HepG2 (cell line): ENCODE results near the gene CAPN2. TPM values are rescaled to one million over a fixed set of nuclear protein-coding genes. Genes with fewer than 3 reads are reported as not detected.

Source experiments
- ATAC-seq: fragments of 200-7000 bp; cut with Tn5 transposase; 3 replicates; pipeline ENCODE4 v1.9.1; 2020; ENCODE audit warnings: mild to moderate bottlenecking, moderate library complexity
- BruUV-seq: library from RNA; stranded (reverse); fragments of 400-500 nt; replicated peaks from 2 replicates; lab custom pipeline; 2021; lab: Mats Ljungman, UMichigan
- CTCF ChIA-PET: fragments of 300-600 bp; formaldehyde crosslinking; extraction: SDS; loops from one replicate; lab custom pipeline; 2021; ENCODE audit warnings: low total read pairs, inconsistent platforms, low intra/inter-chr PET ratio; lab: Yijun Ruan, JAX
- POLR2A ChIA-PET: fragments of 350-600 bp; sonication (Branson Sonifier 250); formaldehyde crosslinking; loops from one replicate; lab custom pipeline; 2020; ENCODE audit warnings: antibody characterized with exemption, inconsistent platforms; lab: Yijun Ruan, JAX
- DNase-seq: peaks from one replicate; pipeline ENCODE4 v3.0.0-alpha.2; 2015; ENCODE audit warnings: low spot score
- FAIRE-seq: peaks from 3 replicates; lab custom pipeline; 2011; peaks lifted over from hg19 to GRCh38; lab: Jason Lieb, UNC
- H2AFZ ChIP-seq: one replicate; pipeline ENCODE4 v1.6.1; 2011; ENCODE audit warnings: low read length, inconsistent platforms
- H3K27ac ChIP-seq: fragments of 300-600 bp; 3 replicates; pipeline ENCODE4 v1.8.0; 2011; ENCODE audit warnings: mixed run types, mild to moderate bottlenecking, mixed read lengths, low read length, inconsistent platforms; ENCODE audit not compliant: insufficient read depth; ENCODE audit errors: extremely low read length
- H3K27me3 ChIP-seq, 2 experiments: fragments of 200-600 bp in 1 of 2; 2 replicates in 1 of 2; 3 replicates in 1 of 2; pipeline versions ENCODE4 v1.6.0 to v1.8.0; 2011; ENCODE audit warnings: low read length in 2 of 2, mild to moderate bottlenecking in 2 of 2, moderate library complexity in 2 of 2, inconsistent platforms in 1 of 2; ENCODE audit not compliant: insufficient read depth in 2 of 2, control insufficient read depth in 1 of 2
- H3K36me3 ChIP-seq, 2 experiments: fragments of 200-600 bp in 1 of 2; replicated peaks in 1 of 2; 2 replicates in 1 of 2; 3 replicates in 1 of 2; pipeline versions ENCODE4 v1.5.1 to v1.8.0; 2011; ENCODE audit warnings: low read length in 2 of 2, inconsistent platforms in 1 of 2; ENCODE audit not compliant: insufficient read depth in 2 of 2, control insufficient read depth in 1 of 2
- H3K4me1 ChIP-seq: 2 replicates; pipeline ENCODE4 v1.5.1; 2012; ENCODE audit warnings: low read length, inconsistent platforms; ENCODE audit not compliant: insufficient read depth
- H3K4me2 ChIP-seq: 2 replicates; pipeline ENCODE4 v1.6.0; 2011; ENCODE audit warnings: low read depth, low read length, inconsistent platforms
- H3K4me3 ChIP-seq, 3 experiments: fragments of 200-600 bp in 1 of 3; sonication (generic), shearing (Covaris generic) in 1 of 3; replicated peaks in 1 of 3; 2 replicates each; pipeline ENCODE4 v1.5.1; 2011 to 2016; ENCODE audit warnings: low read length in 3 of 3, inconsistent platforms in 2 of 3, low read depth in 2 of 3, mild to moderate bottlenecking in 2 of 3, control low read depth in 1 of 3, mixed read lengths in 1 of 3; ENCODE audit not compliant: insufficient read depth in 1 of 3
- H3K79me2 ChIP-seq: one replicate; pipeline ENCODE4 v1.6.1; 2011; ENCODE audit warnings: low read length, inconsistent platforms; ENCODE audit not compliant: insufficient read depth
- H3K9ac ChIP-seq: 2 replicates; pipeline ENCODE4 v1.6.0; 2011; ENCODE audit warnings: mild to moderate bottlenecking, low read depth, low read length, inconsistent platforms; ENCODE audit not compliant: insufficient read depth
- H3K9me3 ChIP-seq: 2 replicates; pipeline ENCODE4 v1.5.1; 2012; ENCODE audit warnings: mild to moderate bottlenecking, low read length
- H4K20me1 ChIP-seq: 2 replicates; pipeline ENCODE4 v1.6.0; 2011; ENCODE audit warnings: inconsistent platforms, mild to moderate bottlenecking, low read length, moderate library complexity; ENCODE audit not compliant: insufficient read depth
- GATAD1 ChIP-seq: IDR thresholded peaks from 2 replicates; pipeline ENCODE4 v1.6.1; 2016; ENCODE audit warnings: missing genetic modification reagents, missing compliant biosample characterization
- HIC2 ChIP-seq: sonication (generic); formaldehyde crosslinking; IDR thresholded peaks from 2 replicates; pipeline ENCODE4 v1.9.0; 2022; ENCODE audit warnings: low read depth, missing genetic modification reagents
- NAIF1 ChIP-seq: sonication (generic); formaldehyde crosslinking; IDR thresholded peaks from 2 replicates; pipeline ENCODE4 v1.5.0; 2020; ENCODE audit warnings: mild to moderate bottlenecking, missing genetic modification reagents, borderline replicate concordance
- NFE2L2 ChIP-seq: fragments of 150-350 bp; IDR thresholded peaks from 2 replicates; pipeline ENCODE4 v1.6.1; 2014; ENCODE audit warnings: low read length
- RNF2 ChIP-seq: fragments of 450-650 bp; conservative IDR thresholded peaks from 2 replicates; pipeline ENCODE4 v1.6.1; 2016; ENCODE audit warnings: low read depth
- ZNF562 ChIP-seq: sonication (generic); formaldehyde crosslinking; IDR thresholded peaks from 2 replicates; pipeline ENCODE4 v1.8.0; 2022; ENCODE audit warnings: missing genetic modification reagents, borderline replicate concordance
- ZNF841 ChIP-seq: sonication (generic); formaldehyde crosslinking; IDR thresholded peaks from 2 replicates; pipeline ENCODE4 v1.8.1; 2023; ENCODE audit warnings: missing genetic modification reagents, borderline replicate concordance
- WGBS: methylation state at CpG from one replicate; pipeline ENCODE4 v1.1.6; 2017; ENCODE audit warnings: low lambda C conversion rate; 5-methylcytosine and 5-hydroxymethylcytosine counted together
- in situ Hi-C: cut with HindIII; loops from 2 replicates; pipeline ENCODE4 v1.10.0; 2017; ENCODE audit warnings: low pct_unique_long_range_greater_than_20kb; ENCODE audit not compliant: extremely low pct_ligation_motif_present
- intact Hi-C: fragments of 100-400 bp; cut with micrococcal nuclease; formaldehyde crosslinking; loops from one replicate; pipeline ENCODE4 v1.10.0; 2022; ENCODE audit not compliant: unreplicated experiment
- polyA plus RNA-seq, 8 experiments: library from polyadenylated mRNA; depleted of rRNA in 3 of 8; stranded (reverse) in 7 of 8; unstranded in 1 of 8; fragments of >200 nt; fragmentation: Illumina TruSeq in 4 of 8; extraction: Trizol in 4 of 8; gene quantifications; 2 replicates each; pipeline versions ENCODE4 v1.2.1 to v1.2.3, GENCODE V29; 2011 to 2016; ENCODE audit warnings: low read depth in 4 of 8, missing spikeins in 1 of 8, mixed read lengths in 1 of 8; ENCODE audit not compliant: insufficient read depth in 1 of 8
- total RNA-seq, 5 experiments: library from RNA; depleted of rRNA; stranded (reverse); fragments of >200 nt; fragmentation: Illumina TruSeq; extraction: Trizol; gene quantifications; 2 replicates each; pipeline ENCODE4 v1.2.3, GENCODE V29; 2016; ENCODE audit warnings: low read depth in 1 of 5
- TF ChIP-seq, protein P1 (sequence below): sonication (generic); formaldehyde crosslinking; conservative IDR thresholded peaks from 2 replicates; pipeline ENCODE4 v1.4.0; 2020; ENCODE audit warnings: missing genetic modification reagents

The CAPN2 gene
- total and polyA plus RNA-seq, 2 of the 13 experiments (the other 11 are each of a cell fraction or from before 2014, with no cell fraction given) = 6.2 to 7.4 TPM

- Histone ChIP-seq H3K79me2 (no peaks in the 10 kb centered on the region), H3K4me1 (peaks cover 8% of the 10 kb centered on the region; the same call in 1 of the 2 replicates), H3K9ac (no peak overlapping the region), H3K4me2 (no peak overlapping the region), H3K27me3 (no peaks in the 10 kb centered on the region), H2AFZ (no peak overlapping the region), H3K4me3 (no peak overlapping the region), H3K9me3 (no peaks in the 10 kb centered on the region), H3K27ac (no peak overlapping the region), H4K20me1 (no peaks in the 10 kb centered on the region), H3K36me3 (no peaks in the 10 kb centered on the region)
- BruUV-seq = no TSS peak
- ATAC-seq = 0 out of 3 replicates have a peak, but pooled peaks have one; percentile 33
- 79% methylated on average over 6 of the region's 6 CpGs for WGBS
- peak; percentile 23 for DNase-seq
- FAIRE-seq = no peak
- ChIA-PET CTCF (no interaction called here), POLR2A (no interaction called here)
- no peak for TF ChIP-seq GATAD1 (CRISPR knock-in tag)
- TF ChIP-seq ZNF841 (CRISPR knock-in tag) = no peak
- TF ChIP-seq NAIF1 (CRISPR knock-in tag) = no peak
- no peak for TF ChIP-seq NFE2L2
- TF ChIP-seq ZNF562 = no peak
- TF ChIP-seq, protein P1, sequence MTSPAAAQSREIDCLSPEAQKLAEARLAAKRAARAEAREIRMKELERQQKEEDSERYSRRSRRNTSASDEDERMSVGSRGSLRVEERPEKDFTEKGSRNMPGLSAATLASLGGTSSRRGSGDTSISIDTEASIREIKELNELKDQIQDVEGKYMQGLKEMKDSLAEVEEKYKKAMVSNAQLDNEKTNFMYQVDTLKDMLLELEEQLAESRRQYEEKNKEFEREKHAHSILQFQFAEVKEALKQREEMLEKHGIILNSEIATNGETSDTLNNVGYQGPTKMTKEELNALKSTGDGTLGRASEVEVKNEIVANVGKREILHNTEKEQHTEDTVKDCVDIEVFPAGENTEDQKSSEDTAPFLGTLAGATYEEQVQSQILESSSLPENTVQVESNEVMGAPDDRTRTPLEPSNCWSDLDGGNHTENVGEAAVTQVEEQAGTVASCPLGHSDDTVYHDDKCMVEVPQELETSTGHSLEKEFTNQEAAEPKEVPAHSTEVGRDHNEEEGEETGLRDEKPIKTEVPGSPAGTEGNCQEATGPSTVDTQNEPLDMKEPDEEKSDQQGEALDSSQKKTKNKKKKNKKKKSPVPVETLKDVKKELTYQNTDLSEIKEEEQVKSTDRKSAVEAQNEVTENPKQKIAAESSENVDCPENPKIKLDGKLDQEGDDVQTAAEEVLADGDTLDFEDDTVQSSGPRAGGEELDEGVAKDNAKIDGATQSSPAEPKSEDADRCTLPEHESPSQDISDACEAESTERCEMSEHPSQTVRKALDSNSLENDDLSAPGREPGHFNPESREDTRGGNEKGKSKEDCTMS (CRISPR knock-in tag) = no peak
- TF ChIP-seq RNF2 = no peak
- no peak for TF ChIP-seq HIC2
- intact Hi-C loops (no loop called here), in situ Hi-C loops (no loop called here)
Observed at GRCh38 chr1:223732993-223733798, 20.9 kb downstream of the CAPN2 start.
